ENCODE measurements around the gene CETP. TPM values are rescaled to one million over a fixed set of nuclear protein-coding genes. Genes with fewer than 3 reads are reported as not detected.

Gene CETP
- total and polyA plus RNA-seq, 9 of the 15 experiments (the other 6 are each of a cell fraction or from before 2014, with no cell fraction given): 0.07 to 0.11 TPM; not detected in 7

- WGBS (ENCODE audit: insufficient coverage, low coverage, missing lambda C conversion rate): 19% methylated on average over 7 of the region's 7 CpGs
- H3K27me3 ChIP-seq (ENCODE audit: control insufficient read depth in 2 of 2, insufficient read depth in 2 of 2, low read length in 2 of 2): no peaks in the 10 kb centered on the region; a peak in 1 of 5 replicates
- DNase-seq (ENCODE audit: extremely low read depth in 1 of 4, low spot score in 3 of 4) (no peak), FAIRE-seq (peak; percentile 15), ATAC-seq (no peak)
- ChIA-PET POLR2A (interaction anchor here (0.9 to 2.3 kb wide), 5 partner anchors 9 to 16 kb away, joined by 3 to 7 read pairs (median 4); no protein-coding TSS in a partner anchor), CTCF (ENCODE audit: low intra/inter-chr PET ratio) (interaction anchor here (1.9 kb wide), 1 partner anchor 83 kb away, joined by 16 read pairs; no protein-coding TSS in a partner anchor)
- H3K27ac ChIP-seq (ENCODE audit: extremely low read depth, low read depth, low read length): no peak overlapping the region
- H3K9ac ChIP-seq (ENCODE audit: insufficient read depth in 1 of 2, low read depth in 2 of 2, low read length in 2 of 2): peak overlapping the region in 1 of 2 experiments; percentile 32; a peak in 1 of 4 replicates
- TF ChIP-seq ZC3H8 (IDR thresholded peaks at IDR 0.05) (no peak), SREBF1 (IDR thresholded peaks at IDR 0.05; ENCODE audit: borderline replicate concordance, low read depth, low read length) (no peak), NR2C2 (CRISPR knock-in tag; IDR thresholded peaks at IDR 0.05) (no peak), NR2C2 (tag; IDR thresholded peaks at IDR 0.05) (no peak)
- H3K9me1 ChIP-seq (ENCODE audit: control insufficient read depth, insufficient read depth, low read length): no peaks in the 10 kb centered on the region
- H2AFZ ChIP-seq (ENCODE audit: low read depth, low read length): no peak overlapping the region
- H3K79me2 ChIP-seq (ENCODE audit: control insufficient read depth, insufficient read depth, low read length): no peaks in the 10 kb centered on the region
- H3K4me3 ChIP-seq: no peak overlapping the region
- intact Hi-C loops (cut with micrococcal nuclease): no loop called here
- in situ Hi-C loops (cut with MboI): loop anchor here (5.0 kb wide), 1 partner anchor 83 kb away; the partner anchor contains the start of gene SLC12A3
- H3K4me1 ChIP-seq (replicated peaks in 1 of 2; ENCODE audit: control insufficient read depth in 2 of 2, insufficient read depth in 2 of 2, low read length in 2 of 2): no peaks in the 10 kb centered on the region
- H3K36me3 ChIP-seq (ENCODE audit: control insufficient read depth, insufficient read depth, low read length): no peaks in the 10 kb centered on the region
- H3K4me2 ChIP-seq (ENCODE audit: insufficient read depth, low read length): no peak overlapping the region
- H3K9me3 ChIP-seq (replicated peaks; ENCODE audit: control insufficient read depth, insufficient read depth, low read depth, low read length): no peaks in the 10 kb centered on the region
- BruUV-seq (replicated peaks): no TSS peak
- no peaks in the 10 kb centered on the region for H4K20me1 ChIP-seq (replicated peaks; ENCODE audit: control insufficient read depth, insufficient read depth, low read length)
Measured at GRCh38 chr16:56950455-56950854, 11.3 kb upstream of the CETP start.

Measured in K562 (cell line).